ENCODE results near the gene HAND2. TPM values are rescaled to one million over a fixed set of nuclear protein-coding genes. Genes with fewer than 3 reads are reported as not detected.

Gene HAND2
- total and polyA plus RNA-seq, 2 of the 13 experiments (the other 11 are each of a cell fraction or from before 2014, with no cell fraction given) = not detected

- no peak for ATAC-seq
- intact Hi-C loops (cut with micrococcal nuclease; ENCODE audit: unreplicated experiment) = no loop called here
- FAIRE-seq = no peak
These were observed 10.6 kb downstream of the HAND2 start for GRCh38 chr4:173519111-173520101.

More at GRCh38 chr4:173519111-173520101, 10.6 kb downstream of the HAND2 start:
- POLR2A ChIA-PET = no interaction called here
- no TSS peak for BruUV-seq (replicated peaks)
- WGBS (ENCODE audit: low lambda C conversion rate) = 58% methylated on average over 25 of the region's 31 CpGs
- Histone ChIP-seq H2AFZ (ENCODE audit: low read length) (no peak overlapping the region), H3K27me3 (ENCODE audit: control insufficient read depth in 1 of 2, insufficient read depth in 2 of 2, low read length in 2 of 2) (peaks cover 14 to 85% of the 10 kb centered on the region in 2 experiments), H3K4me1 (ENCODE audit: insufficient read depth, low read length) (no peaks in the 10 kb centered on the region), H3K9ac (ENCODE audit: insufficient read depth, low read depth, low read length) (no peak overlapping the region), H3K27ac (ENCODE audit: extremely low read length, insufficient read depth, low read length) (no peak overlapping the region), H3K4me2 (ENCODE audit: low read depth, low read length) (no peak overlapping the region), H3K9me3 (ENCODE audit: low read length) (no peaks in the 10 kb centered on the region), H4K20me1 (ENCODE audit: insufficient read depth, low read length) (no peaks in the 10 kb centered on the region), H3K4me3 (replicated peaks in 1 of 3; ENCODE audit: insufficient read depth in 1 of 3, low read depth in 2 of 3, low read length in 3 of 3) (no peak overlapping the region), H3K79me2 (ENCODE audit: insufficient read depth, low read length) (no peaks in the 10 kb centered on the region), H3K36me3 (replicated peaks in 1 of 2; ENCODE audit: control insufficient read depth in 1 of 2, insufficient read depth in 2 of 2, low read length in 2 of 2) (no peaks in the 10 kb centered on the region)
- in situ Hi-C loops (cut with HindIII; ENCODE audit: extremely low pct_ligation_motif_present, low pct_unique_long_range_greater_than_20kb) = no loop called here
- DNase-seq (ENCODE audit: low spot score) = no peak
- CTCF ChIA-PET (ENCODE audit: low intra/inter-chr PET ratio, low total read pairs) = no interaction called here
- TF ChIP-seq ARID3A (IDR thresholded peaks at IDR 0.05; ENCODE audit: low read depth, low read length) (no peak), ZNF563 (CRISPR knock-in tag; IDR thresholded peaks at IDR 0.05) (no peak), ZNF576 (CRISPR knock-in tag; IDR thresholded peaks at IDR 0.05) (no peak), CHD2 (IDR thresholded peaks at IDR 0.05; ENCODE audit: low read depth, low read length) (no peak), MED1 (CRISPR knock-in tag; IDR thresholded peaks at IDR 0.05) (no peak), ASH2L (IDR thresholded peaks at IDR 0.05; ENCODE audit: insufficient read length, low read depth, low read length) (no peak), MEIS2 (CRISPR knock-in tag; IDR thresholded peaks at IDR 0.05) (no peak), RFXANK (CRISPR knock-in tag; IDR thresholded peaks at IDR 0.05) (no peak), SIN3B (IDR thresholded peaks at IDR 0.05; ENCODE audit: low read length) (no peak), CSRNP1 (CRISPR knock-in tag; IDR thresholded peaks at IDR 0.05) (no peak)
